Neural progenitor cell (in vitro differentiated cells): Measurements from ENCODE around the gene GPR179.

ENCODE experiments used
- CTCF ChIP-seq: fragments of 200-600 bp; sonication (generic); IDR thresholded peaks from 2 replicates; pipeline ENCODE4 v1.5.1; 2017; ENCODE audit warnings: antibody characterized with exemption, mild to moderate bottlenecking
- EZH2 ChIP-seq: fragments of 200-600 bp; sonication (generic); IDR thresholded peaks from 2 replicates; pipeline ENCODE4 v1.6.1; 2017; ENCODE audit warnings: antibody characterized with exemption, mild to moderate bottlenecking, moderate library complexity

- TF ChIP-seq CTCF (no peak), EZH2 (no peak)
Measured at GRCh38 chr17:38327936-38328335, 15.8 kb downstream of the GPR179 start.
